Activated naive CD8-positive, alpha-beta T cell treated with anti-CD3 and anti-CD28 coated beads for 36 hours (primary cell): ENCODE data around the gene UTP14C. TPM values are rescaled to one million over a fixed set of nuclear protein-coding genes. Genes with fewer than 3 reads are reported as not detected.
A peak's percentile ranks its signal among the peaks of the same experiment; 100 is the strongest.
"Not testable (repeated sequence)": the region's sequence is repeated elsewhere in the genome, so short reads cannot be mapped to it uniquely, and the experiment has no call there.

Source experiments
- DNase-seq: peaks from one replicate; pipeline ENCODE4 v3.0.0; 2021
- H3K27ac Mint-ChIP-seq: one replicate; pipeline ENCODE4 v1.8.0; 2022; ENCODE audit warnings: mild to moderate bottlenecking, moderate library complexity, mixed read lengths
- H3K27me3 Mint-ChIP-seq: one replicate; pipeline ENCODE4 v1.8.0; 2022; ENCODE audit warnings: mild to moderate bottlenecking, mixed read lengths
- H3K36me3 Mint-ChIP-seq: one replicate; pipeline ENCODE4 v1.8.0; 2021; ENCODE audit warnings: mild to moderate bottlenecking, mixed read lengths
- H3K4me1 Mint-ChIP-seq: one replicate; pipeline ENCODE4 v1.8.0; 2021; ENCODE audit warnings: mixed read lengths
- H3K4me3 Mint-ChIP-seq: one replicate; pipeline ENCODE4 v1.8.0; 2022; ENCODE audit warnings: mild to moderate bottlenecking, moderate library complexity, mixed read lengths
- H3K9me3 Mint-ChIP-seq: one replicate; pipeline ENCODE4 v1.8.0; 2022; ENCODE audit warnings: mixed read lengths
- total RNA-seq, 2 experiments: library from RNA; stranded (reverse); gene quantifications; one replicate each; pipeline ENCODE4 v1.2.3, GENCODE V29; 2021

UTP14C gene
- total RNA-seq, 2 experiments from 2014 or later: 9.7 to 9.9 TPM

DNA sequence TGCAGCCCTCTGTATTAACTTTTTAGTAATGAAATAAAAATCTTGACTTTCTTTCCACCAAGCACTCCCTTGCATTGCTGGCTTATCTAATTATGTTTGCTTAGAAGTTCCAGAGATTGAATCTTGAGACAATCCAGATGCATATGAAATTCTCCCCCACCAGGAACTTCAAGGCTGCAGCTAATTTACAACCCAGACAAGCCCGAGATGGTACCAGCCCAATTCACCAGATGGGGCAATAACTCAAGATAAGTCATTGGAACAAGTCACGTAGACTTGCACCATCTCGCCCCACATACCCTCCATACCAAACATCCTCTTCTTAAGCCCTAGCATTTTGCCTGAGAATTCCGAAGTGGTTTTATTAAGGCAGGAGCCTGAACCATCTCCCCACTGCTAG lies 29.0 kb downstream of the UTP14C start:
- DNase-seq: no peak
- H3K9me3 Mint-ChIP-seq: peaks cover 19% of the 10 kb centered on the region
- H3K27ac Mint-ChIP-seq: no peak overlapping the region
- H3K4me3 Mint-ChIP-seq: no peak overlapping the region
- H3K36me3 Mint-ChIP-seq: no peaks in the 10 kb centered on the region
- no peaks in the 10 kb centered on the region for H3K4me1 Mint-ChIP-seq
- H3K27me3 Mint-ChIP-seq: no peaks in the 10 kb centered on the region

DNA sequence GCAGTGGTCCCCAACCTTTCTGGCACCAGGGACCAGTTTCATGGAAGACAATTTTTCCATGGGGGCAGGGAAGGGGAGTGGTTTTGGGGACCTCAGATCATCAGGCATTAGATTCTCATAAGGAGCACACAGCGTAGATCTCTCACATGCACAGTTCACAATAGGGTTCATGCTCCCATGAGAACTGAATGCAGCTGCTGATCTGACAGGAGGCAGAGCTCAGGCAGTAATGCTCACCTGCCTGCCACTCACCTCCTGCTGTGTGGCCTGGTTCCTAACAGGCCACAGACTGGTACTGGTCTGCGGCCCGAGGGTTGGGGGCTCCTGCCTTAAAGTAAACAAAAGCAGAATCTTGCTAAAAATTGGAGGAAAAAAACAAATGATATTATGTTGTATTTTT lies 36.6 kb downstream of the UTP14C start:
- DNase-seq, H3K27ac Mint-ChIP-seq, H3K4me1 Mint-ChIP-seq, H3K27me3 Mint-ChIP-seq, H3K9me3 Mint-ChIP-seq, H3K36me3 Mint-ChIP-seq, H3K4me3 Mint-ChIP-seq: not testable (repeated sequence)

DNA sequence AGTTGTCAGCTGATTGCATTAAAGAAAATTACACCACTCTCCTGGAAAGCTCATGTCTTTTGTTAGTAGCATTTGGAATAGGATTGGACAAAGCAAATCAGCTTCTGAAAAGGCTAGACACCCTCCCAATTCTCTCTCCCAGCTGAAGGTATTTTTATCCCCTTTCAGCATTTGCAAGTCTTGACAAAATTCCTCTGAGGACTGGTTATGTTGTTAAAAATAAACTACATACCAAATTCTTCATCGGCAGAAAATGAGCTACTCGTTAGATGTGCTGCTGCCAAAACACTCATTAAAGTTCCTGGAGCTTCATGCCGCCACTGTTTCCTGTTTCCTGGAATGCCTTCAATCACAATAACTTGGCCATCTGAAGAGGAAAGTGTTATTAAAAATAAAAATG lies 37.1 kb downstream of the UTP14C start:
- Mint-ChIP-seq H3K36me3 (no peaks in the 10 kb centered on the region), H3K27me3 (peaks cover 6% of the 10 kb centered on the region), H3K4me1 (no peaks in the 10 kb centered on the region)

DNA sequence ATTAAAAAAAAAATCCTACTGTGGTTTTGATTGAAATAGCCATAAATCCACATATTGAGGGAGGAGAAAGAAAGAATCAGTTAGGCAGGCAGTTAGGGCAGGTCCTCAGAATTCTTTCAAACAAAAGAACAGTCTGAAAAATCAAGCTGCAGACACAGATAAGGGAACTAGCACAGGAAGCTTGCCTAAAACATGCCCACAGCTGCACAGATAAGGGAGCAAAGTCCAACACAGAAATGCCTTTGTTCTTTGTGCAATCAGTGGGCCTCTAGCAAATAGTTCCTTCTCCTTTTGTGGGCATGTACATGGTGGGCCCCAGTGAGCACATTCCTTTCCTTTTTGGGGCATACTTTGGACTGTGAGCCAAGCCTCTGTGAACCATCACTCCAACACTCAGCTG lies 42.7 kb downstream of the UTP14C start:
- peaks cover 11% of the 10 kb centered on the region for H3K4me1 Mint-ChIP-seq
- H3K9me3 Mint-ChIP-seq: peaks cover 12% of the 10 kb centered on the region
- no peak overlapping the region for H3K27ac Mint-ChIP-seq
- no peak for DNase-seq
- no peak overlapping the region for H3K4me3 Mint-ChIP-seq
- peaks cover 17% of the 10 kb centered on the region for H3K27me3 Mint-ChIP-seq
- H3K36me3 Mint-ChIP-seq: peaks cover 2% of the 10 kb centered on the region

More for the DNA sequence above, 37.1 kb downstream of the UTP14C start:
- H3K27ac Mint-ChIP-seq: no peak overlapping the region
- DNase-seq: no peak
- H3K4me3 Mint-ChIP-seq: no peak overlapping the region
- H3K9me3 Mint-ChIP-seq: peaks cover 6% of the 10 kb centered on the region

DNA sequence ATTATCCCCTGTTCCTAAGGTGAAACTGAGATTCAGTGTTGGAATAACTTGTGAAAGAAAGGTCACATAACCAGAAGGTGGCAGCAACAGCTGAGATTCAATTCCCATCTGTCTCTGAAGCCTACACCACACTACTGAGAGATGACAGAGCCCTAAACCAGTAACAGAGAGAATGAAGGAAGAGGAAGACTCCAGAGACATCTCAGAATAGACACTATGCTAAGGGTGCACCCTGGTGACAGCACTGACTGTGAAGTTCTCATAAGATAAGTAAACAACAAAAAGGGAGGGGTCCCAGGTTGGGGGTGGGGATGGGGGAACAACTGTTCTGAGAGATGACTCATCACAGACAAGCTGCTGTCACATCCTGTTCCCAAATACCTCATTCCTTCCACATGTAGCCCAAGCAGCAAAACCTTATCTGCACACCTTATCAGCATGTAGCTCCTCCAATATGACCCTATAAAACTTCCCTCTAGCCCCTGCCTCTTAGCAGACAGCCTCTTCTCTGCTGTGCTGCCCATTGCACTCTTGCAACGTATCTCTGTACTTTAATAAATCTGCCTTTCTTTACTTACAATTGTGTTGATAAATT lies 46.5 kb downstream of the UTP14C start:
- no peak overlapping the region for H3K27ac Mint-ChIP-seq
- H3K4me3 Mint-ChIP-seq: no peak overlapping the region
- H3K4me1 Mint-ChIP-seq: peaks cover 11% of the 10 kb centered on the region
- peaks cover 10% of the 10 kb centered on the region for H3K9me3 Mint-ChIP-seq
- H3K27me3 Mint-ChIP-seq: peaks cover 28% of the 10 kb centered on the region
- DNase-seq: peak; percentile 3
- H3K36me3 Mint-ChIP-seq: peaks cover 2% of the 10 kb centered on the region

Other genes with a start within 250 kb of the UTP14C start
- gene DHRS12, start 220.5 kb upstream of the UTP14C start, total RNA-seq: 1 to 10 TPM; 9.7 to 9.9 TPM
- 1 to 10 TPM; 1.5 to 1.6 TPM for gene TMEM272, start 179.5 kb upstream of the UTP14C start, total RNA-seq
- under 1 TPM; 0.19 to 0.56 TPM for gene CCDC70, start 162.7 kb upstream of the UTP14C start, total RNA-seq
- gene ATP7B, start 13.2 kb upstream of the UTP14C start, total RNA-seq: under 1 TPM; 0.66 to 0.80 TPM
- gene ALG11, start 12.3 kb upstream of the UTP14C start, total RNA-seq: 10 to 100 TPM; 26.2 to 29.9 TPM
- gene NEK5, start 104.4 kb downstream of the UTP14C start, total RNA-seq: under 1 TPM in 1 of 2 experiments, not detected in 1; 0.10 TPM
- gene NEK3, start 134.9 kb downstream of the UTP14C start, total RNA-seq: 1 to 10 TPM; 1.5 to 2.5 TPM